GM12891 (cell line): ENCODE results near the gene SASH1.
"Not testable (repeated sequence)": the region's sequence is repeated elsewhere in the genome, so short reads cannot be mapped to it uniquely, and the experiment has no call there.

Source experiments
- PAX5 ChIP-seq: IDR thresholded peaks from 2 replicates; pipeline ENCODE4 v1.6.1; 2011; ENCODE audit warnings: low read length, moderate library complexity, mild to moderate bottlenecking; ENCODE audit not compliant: insufficient read depth, severe bottlenecking
- POLR2A ChIP-seq: IDR thresholded peaks from 2 replicates; pipeline ENCODE4 v1.6.1; 2011; ENCODE audit warnings: low read depth, low read length, control low read depth
- POLR2AphosphoS5 ChIP-seq: IDR thresholded peaks from 2 replicates; pipeline ENCODE4 v1.6.1; 2011; ENCODE audit warnings: low read depth, low read length, control low read depth
- POU2F2 ChIP-seq: IDR thresholded peaks from 2 replicates; pipeline ENCODE4 v1.6.1; 2011; ENCODE audit warnings: low read depth, mild to moderate bottlenecking, control low read depth, low read length, moderate library complexity
- SPI1 ChIP-seq: IDR thresholded peaks from 2 replicates; pipeline ENCODE4 v1.6.1; 2011; ENCODE audit warnings: low read depth, low read length, control low read depth
- TAF1 ChIP-seq: IDR thresholded peaks from 2 replicates; pipeline ENCODE4 v1.6.1; 2011; ENCODE audit warnings: low read depth, low read length, control low read depth

DNA sequence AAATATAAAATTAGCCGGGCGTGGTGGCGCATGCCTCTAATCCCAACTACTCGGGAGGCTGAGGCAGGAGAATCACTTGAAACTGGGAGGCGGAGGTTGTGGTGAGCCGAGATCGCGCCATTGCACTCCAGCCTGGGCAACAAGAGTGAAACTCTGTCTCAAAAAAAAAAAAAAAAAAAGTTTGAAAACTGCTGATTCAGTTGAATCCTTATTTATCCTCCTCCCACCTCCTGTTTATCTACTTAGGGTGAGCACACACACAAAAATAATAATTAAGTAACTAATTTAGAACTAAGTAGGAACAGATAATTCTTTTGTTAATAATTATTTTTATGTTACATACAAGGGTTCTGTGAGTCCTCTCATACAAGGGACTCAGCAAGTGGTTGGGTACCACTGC lies 49.5 kb downstream of the SASH1 start:
- TF ChIP-seq POLR2A, POLR2AphosphoS5, TAF1, PAX5, POU2F2, SPI1: not testable (repeated sequence)
